HG03432 (cell line): ENCODE measurements around the gene CIZ1.
"Not testable (repeated sequence)": the region's sequence is repeated elsewhere in the genome, so short reads cannot be mapped to it uniquely, and the experiment has no call there.

ENCODE experiments used
- ATAC-seq: cut with Tn5 transposase; IDR thresholded peaks from one replicate; pipeline ENCODE4 v1.9.1; 2021; ENCODE audit warnings: mild to moderate bottlenecking, moderate library complexity; ENCODE audit not compliant: unreplicated experiment

Gene CIZ1

GRCh38 chr9:128149001-128149701 is 42.2 kb downstream of the CIZ1 start, which contains the start of gene LCN2:
Gene LCN2, plus strand, starts transcription at chr9:128149453. Its CDS starts 73 bp downstream, at chr9:128149526.
- ATAC-seq, result no peak

GRCh38 chr9:128148509-128149000 is 42.8 kb downstream of the CIZ1 start:
- no peak for ATAC-seq

- ATAC-seq, result no peak
Observed at GRCh38 chr9:128146591-128147120, 44.7 kb downstream of the CIZ1 start.

GRCh38 chr9:128145951-128146351 is 45.4 kb downstream of the CIZ1 start:
- ATAC-seq, result no peak

- no peak for ATAC-seq
Observed at GRCh38 chr9:128145536-128145935, 45.8 kb downstream of the CIZ1 start.

GRCh38 chr9:128144239-128145181 is 46.9 kb downstream of the CIZ1 start:
- ATAC-seq, result no peak

GRCh38 chr9:128143525-128144238 is 47.7 kb downstream of the CIZ1 start:
- ATAC-seq, result no peak

GRCh38 chr9:128142596-128142995 is 48.8 kb downstream of the CIZ1 start:
- ATAC-seq, result no peak

GRCh38 chr9:128142061-128142460 is 49.3 kb downstream of the CIZ1 start:
- no peak for ATAC-seq

GRCh38 chr9:128141604-128142003 is 49.8 kb downstream of the CIZ1 start:
- no peak for ATAC-seq

GRCh38 chr9:128139621-128140020 is 51.8 kb downstream of the CIZ1 start:
- no peak for ATAC-seq

- ATAC-seq, result no peak
Observed at GRCh38 chr9:128138001-128138400, 53.4 kb downstream of the CIZ1 start.

GRCh38 chr9:128136816-128137793 is 54.3 kb downstream of the CIZ1 start:
- ATAC-seq, result no peak

- not testable (repeated sequence) for ATAC-seq
Observed at GRCh38 chr9:128135561-128135960, 55.8 kb downstream of the CIZ1 start.

GRCh38 chr9:128132139-128132538 is 59.2 kb downstream of the CIZ1 start:
- ATAC-seq, result not testable (repeated sequence)

GRCh38 chr9:128131346-128131745 is 60.0 kb downstream of the CIZ1 start:
- ATAC-seq, result not testable (repeated sequence)

GRCh38 chr9:128130651-128131050 is 60.7 kb downstream of the CIZ1 start:
- not testable (repeated sequence) for ATAC-seq

GRCh38 chr9:128129976-128130590 is 61.3 kb downstream of the CIZ1 start:
- not testable (repeated sequence) for ATAC-seq
